ENCODE data around the gene LAMA3.

Gene LAMA3

GRCh38 chr18:23682472-23682871 is 6.8 kb upstream of the LAMA3 start:
- TF ChIP-seq CTCF (IDR thresholded peaks at IDR 0.05; ENCODE audit: borderline replicate concordance, insufficient read depth, low read depth, low read length) = no peak

DNA sequence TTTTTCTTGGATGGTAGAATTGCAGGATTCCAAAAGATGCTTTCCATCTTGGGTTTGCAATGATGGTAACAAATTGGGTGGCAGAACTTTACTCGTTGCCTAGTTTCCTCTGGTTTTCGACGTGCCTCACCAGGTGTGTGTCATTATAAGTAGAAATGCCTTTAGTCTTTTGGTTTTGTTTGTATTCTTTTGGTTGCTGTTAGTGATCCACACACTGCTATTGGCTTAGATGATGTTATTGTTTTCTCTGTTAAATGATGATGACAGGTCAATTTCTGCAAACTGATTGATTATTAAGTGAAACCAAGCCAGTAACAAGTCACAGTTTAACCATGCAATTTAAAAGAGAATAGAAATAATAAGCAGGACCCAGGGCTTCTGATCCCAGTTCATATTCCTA is 6.1 kb upstream of the LAMA3 start:
- no peak overlapping the region for H3K4me3 ChIP-seq (ENCODE audit: low read depth, low read length)
- TF ChIP-seq CTCF (IDR thresholded peaks at IDR 0.05; ENCODE audit: borderline replicate concordance, insufficient read depth, low read depth, low read length) = no peak

More at GRCh38 chr18:23682472-23682871, 6.8 kb upstream of the LAMA3 start:
- H3K4me3 ChIP-seq (ENCODE audit: low read depth, low read length) = no peak overlapping the region

DNA sequence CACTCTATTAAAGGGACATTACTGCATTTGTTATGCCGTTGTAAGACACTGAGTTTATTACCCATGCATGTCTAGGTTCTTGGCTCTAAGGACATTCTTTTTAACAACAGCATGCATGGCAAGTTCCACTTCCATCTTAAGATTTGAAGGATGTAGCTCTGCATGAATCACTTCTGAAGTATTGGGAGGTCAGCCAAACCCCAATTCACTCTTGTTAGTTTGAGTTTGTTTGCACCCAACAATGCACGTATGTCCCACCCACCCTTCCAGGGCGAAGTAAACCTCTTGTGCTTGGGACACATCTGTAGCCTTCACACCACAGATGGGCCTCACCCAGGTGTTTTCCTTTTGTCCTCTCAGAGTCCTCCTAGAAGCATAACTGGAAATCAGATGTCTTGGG is 5.6 kb upstream of the LAMA3 start:
- no peak for TF ChIP-seq CTCF (IDR thresholded peaks at IDR 0.05; ENCODE audit: borderline replicate concordance, insufficient read depth, low read depth, low read length)
- no peak overlapping the region for H3K4me3 ChIP-seq (ENCODE audit: low read depth, low read length)

- H3K4me3 ChIP-seq (ENCODE audit: low read depth, low read length) = no peak overlapping the region
- no peak for TF ChIP-seq CTCF (IDR thresholded peaks at IDR 0.05; ENCODE audit: borderline replicate concordance, insufficient read depth, low read depth, low read length)
Measured at GRCh38 chr18:23684515-23685197, 4.6 kb upstream of the LAMA3 start.

- no peak overlapping the region for H3K4me3 ChIP-seq (ENCODE audit: low read depth, low read length)
- no peak for TF ChIP-seq CTCF (IDR thresholded peaks at IDR 0.05; ENCODE audit: borderline replicate concordance, insufficient read depth, low read depth, low read length)
Measured at GRCh38 chr18:23688528-23688927, 725 bp upstream of the LAMA3 start.

DNA sequence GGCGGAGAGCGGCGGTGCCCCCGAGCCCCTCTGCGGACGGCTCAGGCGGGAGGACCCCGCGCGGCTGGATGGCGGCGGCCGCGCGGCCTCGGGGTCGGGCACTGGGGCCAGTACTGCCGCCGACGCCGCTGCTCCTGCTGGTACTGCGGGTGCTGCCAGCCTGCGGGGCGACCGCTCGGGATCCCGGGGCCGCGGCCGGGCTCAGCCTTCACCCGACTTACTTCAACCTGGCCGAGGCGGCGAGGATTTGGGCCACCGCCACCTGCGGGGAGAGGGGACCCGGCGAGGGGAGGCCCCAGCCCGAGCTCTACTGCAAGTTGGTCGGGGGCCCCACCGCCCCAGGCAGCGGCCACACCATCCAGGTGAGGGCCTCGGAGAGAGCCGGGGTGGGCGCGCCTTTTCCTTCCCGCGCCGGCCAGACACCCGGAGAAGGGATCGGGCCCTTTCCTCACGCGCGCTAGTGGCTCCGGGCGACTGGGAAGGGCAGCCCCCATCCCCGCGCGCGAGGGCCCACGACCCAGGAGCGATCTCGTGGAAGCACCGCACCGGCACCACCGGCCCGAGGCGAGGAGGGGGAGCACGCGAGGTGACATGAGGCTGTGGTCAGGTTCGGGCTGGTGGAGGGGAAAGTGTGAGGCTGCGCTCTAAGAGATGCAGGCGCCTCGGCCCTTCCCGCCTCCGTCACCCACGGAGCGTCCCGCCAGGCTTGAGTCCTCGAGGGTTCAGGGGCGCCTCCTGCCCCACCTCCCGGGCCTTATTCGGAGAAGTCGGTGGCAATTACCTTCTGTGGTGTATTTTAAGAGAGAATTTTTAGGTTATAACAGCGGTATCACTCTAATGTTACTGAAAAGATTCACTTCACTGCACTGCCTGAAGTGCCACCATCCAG is 607 bp downstream of the LAMA3 start:
- peak overlapping the region; percentile 47 for H3K4me3 ChIP-seq (ENCODE audit: low read depth, low read length)
- TF ChIP-seq CTCF (IDR thresholded peaks at IDR 0.05; ENCODE audit: borderline replicate concordance, insufficient read depth, low read depth, low read length) = no peak
